HG03135 (cell line): Measurements from ENCODE around the gene NOTCH4.
"Not testable (repeated sequence)": the region's sequence is repeated elsewhere in the genome, so short reads cannot be mapped to it uniquely, and the experiment has no call there.

Experiments
- ATAC-seq: cut with Tn5 transposase; IDR thresholded peaks from one replicate; pipeline ENCODE4 v1.9.1; 2021; ENCODE audit warnings: mild to moderate bottlenecking, moderate library complexity; ENCODE audit not compliant: unreplicated experiment

Gene NOTCH4

DNA sequence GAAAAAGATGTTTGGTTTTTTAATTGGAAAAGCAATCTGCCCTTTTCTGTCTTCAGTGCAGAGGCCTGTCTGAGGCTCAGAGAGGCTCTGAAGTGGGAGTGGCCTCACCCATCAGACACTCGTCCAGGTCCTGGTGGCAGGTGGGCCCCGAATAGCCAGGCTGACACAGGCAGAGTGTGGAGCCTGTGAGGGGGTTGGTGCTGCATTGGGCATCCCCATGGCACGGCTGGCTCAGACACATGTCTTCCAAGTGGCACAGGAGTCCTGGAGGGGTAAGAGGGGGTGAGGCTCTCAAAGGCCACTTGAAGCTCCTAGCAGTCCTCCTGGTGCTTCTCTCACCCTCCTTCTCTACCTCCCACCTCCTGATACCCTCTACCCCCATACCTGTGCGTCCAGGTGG, 3.8 kb downstream of the NOTCH4 start:
- no peak for ATAC-seq

DNA sequence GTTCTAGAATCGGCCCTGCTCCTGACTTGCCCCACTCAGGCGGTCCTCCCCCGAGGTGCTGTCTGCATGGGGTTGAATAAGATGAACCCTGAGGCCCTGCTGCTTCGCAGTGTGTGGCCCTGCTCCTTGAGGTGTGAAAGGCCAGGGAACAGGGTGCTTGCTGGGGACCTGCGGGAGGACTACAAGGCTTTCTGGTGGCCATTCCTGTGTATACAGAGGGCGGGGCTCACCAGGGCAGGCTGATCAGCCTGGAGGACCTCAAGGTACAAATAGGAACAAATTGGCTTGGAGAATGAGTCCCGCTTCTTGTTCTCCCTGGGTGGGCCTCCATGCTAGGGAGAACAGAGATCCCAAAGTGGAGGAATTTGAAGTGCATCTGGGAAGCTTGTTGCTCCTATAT, 5.7 kb downstream of the NOTCH4 start:
- ATAC-seq, result no peak

GRCh38 chr6:32216998-32217397, 6.9 kb downstream of the NOTCH4 start:
- ATAC-seq, result no peak

GRCh38 chr6:32216285-32216684, 7.6 kb downstream of the NOTCH4 start:
- no peak for ATAC-seq

- ATAC-seq, result no peak
Observed at GRCh38 chr6:32215617-32216016, 8.2 kb downstream of the NOTCH4 start.

GRCh38 chr6:32214126-32214525, 9.7 kb downstream of the NOTCH4 start:
- no peak for ATAC-seq

- ATAC-seq, result no peak
Observed at GRCh38 chr6:32213649-32214048, 10.2 kb downstream of the NOTCH4 start.

DNA sequence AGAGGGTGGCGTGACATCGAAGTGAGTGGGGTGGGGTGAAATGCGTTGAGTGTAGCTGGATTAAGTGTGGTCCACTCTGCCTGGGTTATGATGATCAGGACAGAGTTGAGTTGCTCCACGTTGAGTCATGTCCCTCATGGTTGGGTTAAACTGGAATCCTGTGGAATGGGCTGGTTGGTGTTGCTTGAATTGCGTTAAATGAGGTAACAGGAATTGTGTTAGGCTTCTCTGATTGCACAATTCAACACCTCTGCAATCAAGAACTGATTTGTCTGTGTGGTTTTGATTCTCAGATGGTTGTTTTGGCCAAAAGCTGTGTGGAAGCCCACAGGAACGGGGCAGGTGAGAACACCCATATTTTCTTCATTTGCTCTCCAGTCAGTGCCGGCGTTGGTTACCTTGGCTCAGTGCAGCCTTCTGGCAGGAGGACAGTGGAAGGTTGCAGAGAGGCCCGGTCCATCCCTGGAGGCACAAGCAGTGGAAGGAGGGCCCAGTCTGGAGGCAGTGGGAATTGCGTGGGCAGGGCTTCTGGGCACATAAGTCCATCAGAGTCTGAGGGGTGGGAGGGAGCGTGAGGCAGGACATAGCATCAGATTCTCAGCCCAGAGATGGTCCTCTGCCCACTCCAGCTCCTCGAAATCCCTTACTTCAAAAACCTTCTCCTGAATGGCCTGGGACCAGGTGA, 11.6 kb downstream of the NOTCH4 start:
- no peak for ATAC-seq

DNA sequence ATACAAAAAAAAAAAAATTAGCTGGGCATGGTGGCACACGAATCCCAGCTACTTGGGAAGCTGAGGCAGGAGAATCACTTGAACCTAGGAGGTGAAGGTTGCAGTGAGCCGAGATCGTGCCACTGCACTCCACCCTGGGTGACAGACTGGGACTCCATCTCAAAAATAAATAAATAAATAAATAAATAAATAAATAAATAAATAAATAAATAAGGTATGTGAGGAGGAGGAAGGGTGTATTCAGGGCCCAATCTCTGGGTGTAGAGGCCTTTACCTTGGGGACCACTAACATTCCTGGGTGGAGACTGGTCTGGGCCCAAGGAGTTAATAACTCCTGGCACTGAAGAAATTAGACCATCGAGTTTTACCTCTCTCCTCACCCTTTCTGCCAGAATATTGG, 12.4 kb downstream of the NOTCH4 start:
- ATAC-seq, result not testable (repeated sequence)

DNA sequence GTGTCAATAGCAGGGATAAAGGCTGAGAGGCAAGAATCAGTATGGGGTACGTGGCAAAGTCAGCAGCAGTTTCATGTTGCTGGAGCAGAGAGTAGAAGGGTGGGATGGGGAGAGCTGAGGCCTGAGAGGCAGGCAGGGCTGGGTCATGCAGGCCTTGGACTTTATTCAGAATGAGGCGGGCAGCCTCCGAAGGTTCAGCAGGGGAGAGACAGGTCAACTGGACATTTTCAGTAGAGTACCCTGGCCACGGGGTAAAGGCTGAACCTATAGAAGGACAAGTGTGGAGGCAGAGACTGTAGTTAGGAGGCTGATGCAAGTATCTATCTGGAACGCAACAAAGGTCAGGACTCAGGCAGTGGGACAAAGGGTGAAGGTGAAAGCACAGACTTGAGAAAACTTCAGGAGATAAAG, 13.7 kb downstream of the NOTCH4 start:
- ATAC-seq, result no peak

DNA sequence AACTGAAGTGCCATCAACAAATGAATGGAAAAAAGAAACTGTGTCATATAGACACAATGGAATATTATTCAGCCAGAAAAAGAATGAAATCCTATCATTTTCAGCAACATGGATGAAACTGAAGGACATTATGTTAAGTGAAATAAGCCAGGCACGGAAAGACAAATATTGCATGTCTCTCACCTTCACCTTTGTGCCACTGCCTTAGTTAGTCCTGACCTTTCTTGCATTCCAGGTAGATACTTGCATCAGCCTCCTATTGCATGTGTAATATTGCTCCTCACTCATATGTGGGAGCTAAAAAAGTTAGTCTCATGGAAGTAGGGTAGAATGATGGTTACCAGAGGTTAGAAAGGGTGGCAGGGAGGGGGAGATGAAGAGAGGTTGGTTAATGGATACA, 14.9 kb downstream of the NOTCH4 start:
- ATAC-seq, result no peak

- ATAC-seq, result no peak
Observed at GRCh38 chr6:32204268-32204715, 19.6 kb downstream of the NOTCH4 start.

DNA sequence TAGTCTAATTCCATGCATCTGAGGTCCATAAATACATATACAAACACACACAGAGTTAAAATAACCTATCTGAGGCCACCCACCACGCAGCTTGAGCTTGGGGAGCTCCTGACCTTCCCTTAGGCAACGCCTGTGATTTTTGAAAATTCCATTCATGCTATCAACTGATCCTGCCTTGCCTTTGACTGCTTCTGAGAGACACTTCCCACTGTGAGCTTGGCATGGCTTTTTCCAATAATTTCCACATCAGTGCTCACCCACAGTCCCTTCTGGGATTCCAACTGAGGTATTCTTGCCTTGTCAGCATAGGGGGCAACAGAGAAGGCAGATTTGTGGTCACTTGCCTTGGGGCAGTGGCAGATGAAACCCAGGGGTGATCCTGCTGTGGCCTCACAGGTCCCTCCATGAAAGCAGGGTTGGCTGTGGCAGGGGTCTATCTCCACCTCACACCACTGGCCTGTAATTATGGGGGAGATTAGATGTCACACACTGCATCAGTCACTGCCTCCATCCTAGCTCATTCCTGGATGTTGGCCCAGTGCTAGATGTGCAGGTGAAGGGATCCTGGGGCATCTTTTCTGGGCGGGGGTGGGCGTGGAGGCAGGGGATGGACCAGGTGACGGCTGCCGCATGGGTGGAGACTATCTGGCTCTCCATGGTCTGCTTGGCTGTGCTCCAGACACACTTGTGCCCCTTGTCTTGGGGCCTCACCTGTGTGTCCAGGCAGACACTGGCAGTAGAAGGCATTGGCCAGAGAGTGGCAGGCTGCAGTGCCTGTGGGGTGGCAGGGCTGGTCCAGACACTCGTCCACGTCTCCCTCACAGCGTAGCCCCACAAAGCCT, 20.2 kb downstream of the NOTCH4 start:
- no peak for ATAC-seq

- ATAC-seq, result no peak
Observed at GRCh38 chr6:32202186-32202585, 21.7 kb downstream of the NOTCH4 start.

DNA sequence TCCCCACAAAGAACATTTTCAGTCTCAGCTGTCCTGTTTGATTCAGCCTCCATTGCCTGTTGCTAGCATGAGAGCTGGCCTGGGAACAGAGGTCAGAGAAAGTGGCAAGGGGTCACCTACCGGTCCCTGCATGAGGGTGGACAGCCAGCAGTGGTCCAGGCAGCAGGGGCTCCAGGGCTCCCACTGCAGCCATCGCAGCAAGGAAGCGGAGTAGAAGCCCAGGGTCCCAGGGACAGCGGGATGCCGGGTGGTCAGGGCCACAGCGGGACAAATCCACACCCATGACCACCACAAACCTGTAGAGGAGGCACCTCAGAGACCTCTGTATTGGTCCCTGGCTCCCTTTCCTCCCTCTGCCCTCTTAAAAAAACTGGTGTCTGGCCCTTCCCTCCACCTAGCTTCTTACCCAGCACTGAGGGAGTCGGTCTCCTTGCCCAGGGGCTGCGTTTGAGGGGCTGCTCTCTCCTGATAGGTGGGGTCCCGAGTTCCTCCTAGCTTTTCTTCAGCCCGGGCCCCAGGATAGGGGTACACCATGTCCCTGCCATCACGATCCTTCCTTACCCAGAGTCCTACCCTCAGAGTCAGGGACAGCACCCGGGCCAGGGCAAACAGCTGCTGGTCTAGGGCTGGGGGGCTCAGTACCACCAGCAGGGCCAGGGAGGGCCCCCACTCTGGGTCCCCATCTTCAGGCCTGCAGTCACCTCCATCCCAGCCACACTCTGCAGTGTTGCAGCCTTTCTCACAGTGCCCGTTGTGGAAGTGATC, 23.0 kb downstream of the NOTCH4 start:
- ATAC-seq, result no peak

DNA sequence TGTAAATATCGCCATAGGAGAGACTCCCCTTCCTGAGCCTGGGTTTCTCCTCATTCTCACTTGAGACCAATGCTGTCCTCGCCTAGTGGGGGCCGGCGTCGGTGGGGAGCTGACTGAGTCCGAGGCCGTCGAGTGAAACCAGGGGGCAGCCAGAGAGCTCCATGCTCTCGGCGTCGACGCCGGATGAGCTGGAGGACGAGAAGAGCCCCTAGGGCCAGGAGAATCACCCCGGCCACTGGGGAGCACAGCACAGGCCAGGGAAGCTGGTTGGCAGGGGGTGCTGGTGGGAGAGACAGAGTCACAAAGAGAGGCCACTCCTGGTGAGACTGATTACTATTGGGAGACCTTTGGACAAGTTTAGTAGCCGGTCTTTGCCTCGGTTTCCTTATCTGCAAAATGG, 25.0 kb downstream of the NOTCH4 start:
- ATAC-seq, result no peak

- no peak for ATAC-seq
Observed at GRCh38 chr6:32198345-32198696, 25.5 kb downstream of the NOTCH4 start.

- no peak for ATAC-seq
Observed at GRCh38 chr6:32196682-32197616, 26.9 kb downstream of the NOTCH4 start.

DNA sequence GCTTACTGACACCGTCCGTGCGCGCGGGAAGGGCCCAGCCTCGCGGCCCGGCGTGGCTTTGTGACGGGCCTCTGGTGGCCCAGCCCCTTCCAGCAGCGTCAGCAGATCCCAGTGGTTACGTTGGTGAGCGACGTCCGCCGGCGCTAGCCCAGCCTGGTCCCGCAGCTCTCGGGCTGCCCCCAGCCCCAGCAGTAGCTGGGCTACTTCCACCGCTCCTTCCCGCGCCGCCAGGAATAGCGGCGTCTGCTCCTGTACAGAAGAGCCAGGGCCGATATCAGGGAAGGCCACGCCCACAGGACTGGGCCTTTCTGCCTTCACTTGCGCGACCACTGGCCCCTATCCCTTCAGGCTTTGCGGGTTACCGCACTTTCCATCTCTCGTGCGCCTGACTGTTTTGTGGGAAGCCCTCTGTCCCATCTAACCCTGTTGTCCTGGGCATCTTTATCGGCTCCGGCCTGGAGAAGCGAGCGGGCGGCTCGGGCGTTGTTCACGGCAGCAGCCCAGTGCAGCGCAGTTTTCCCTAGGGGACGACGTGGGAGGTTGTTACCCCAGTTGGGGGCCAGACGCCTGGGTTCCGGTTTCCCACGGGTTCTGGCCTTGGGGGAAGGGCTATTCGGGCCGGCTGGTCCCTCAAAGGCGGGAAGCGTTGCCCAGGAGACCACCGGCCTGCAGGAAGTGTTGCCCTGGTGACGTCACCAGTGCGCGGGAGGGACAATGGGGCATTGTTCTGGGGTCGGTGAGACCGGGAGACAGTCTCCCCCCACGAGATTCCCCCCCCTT, 27.8 kb downstream of the NOTCH4 start:
- peak; percentile 75 for ATAC-seq

- peak; percentile 72 for ATAC-seq
Observed at GRCh38 chr6:32195652-32195901, 28.3 kb downstream of the NOTCH4 start.
